Heart right ventricle (tissue), 16 donors: ENCODE results near the gene SF3A1. TPM values are rescaled to one million over a fixed set of nuclear protein-coding genes. Genes with fewer than 3 reads are reported as not detected.

Experiments
- ATAC-seq, 8 donors: fragments of 200-7000 bp; cut with Tn5 transposase; one replicate each; pipeline ENCODE4 v1.9.1; 2020; ENCODE audit warnings: mild to moderate bottlenecking in 8 of 8, moderate library complexity in 8 of 8, moderate number of reproducible peaks in 1 of 8
- DNase-seq, 2 donors: peaks; one replicate each; pipeline ENCODE4 v3.0.0-alpha.2; 2020
- H3K27ac ChIP-seq, 10 donors: fragments of 200-600 bp; sonication (generic) in 2 of 10; one replicate each; pipeline versions ENCODE4 v1.5.0 to v1.8.0; 2020 to 2022; ENCODE audit warnings: mild to moderate bottlenecking in 3 of 10
- H3K27me3 ChIP-seq, 7 donors: fragments of 200-600 bp; one replicate each; pipeline ENCODE4 v1.8.0; 2021 to 2022; ENCODE audit warnings: mild to moderate bottlenecking in 2 of 7
- H3K36me3 ChIP-seq, 9 donors: fragments of 200-600 bp; sonication (generic) in 1 of 9; one replicate each; pipeline versions ENCODE4 v1.5.0 to v1.8.0; 2020 to 2022; ENCODE audit warnings: mild to moderate bottlenecking in 2 of 9
- H3K4me1 ChIP-seq, 9 donors: fragments of 200-600 bp; sonication (generic) in 1 of 9; one replicate each; pipeline versions ENCODE4 v1.5.0 to v1.8.0; 2020 to 2022; ENCODE audit warnings: mild to moderate bottlenecking in 4 of 9
- H3K4me3 ChIP-seq, 10 donors: fragments of 200-600 bp; sonication (generic) in 2 of 10; one replicate each; pipeline versions ENCODE4 v1.5.0 to v1.8.0; 2020 to 2022; ENCODE audit warnings: mild to moderate bottlenecking in 7 of 10, moderate library complexity in 2 of 10
- H3K9me3 ChIP-seq, 11 donors: fragments of 200-600 bp in 10 of 11; sonication (generic) in 2 of 11; one replicate each; pipeline versions ENCODE4 v1.5.0 to v1.8.0; 2013 to 2022; ENCODE audit warnings: mild to moderate bottlenecking in 2 of 11, control low read depth in 1 of 11, moderate library complexity in 1 of 11
- CTCF ChIP-seq, 9 donors: fragments of 200-600 bp; sonication (generic) in 2 of 9; IDR thresholded peaks; one replicate each; pipeline versions ENCODE4 v1.5.0 to v1.8.0; 2021 to 2022; ENCODE audit warnings: antibody characterized with exemption in 9 of 9, mild to moderate bottlenecking in 5 of 9, moderate library complexity in 1 of 9
- WGBS, 2 donors: extraction: QIAGEN DNeasy Blood & Tissue Kit; methylation state at CpG; one replicate each; pipeline ENCODE4 v1.1.7; 2013; ENCODE audit warnings: inconsistent platforms in 1 of 2; 5-methylcytosine and 5-hydroxymethylcytosine counted together
- intact Hi-C, 10 donors: fragments of 100-400 bp; cut with DNase I; formaldehyde crosslinking; loops; one replicate each; pipeline versions ENCODE4 v1.11.1 to v1.14.2; 2022
- polyA plus RNA-seq, 2 donors: library from polyadenylated mRNA; stranded (reverse); fragments of 200-250 nt; gene quantifications; one replicate each; pipeline ENCODE4 v1.2.3, GENCODE V29; 2013
- total RNA-seq, 10 donors: library from RNA; stranded (reverse); fragmentation: NEBNext Ultra II Directional in 3 of 10; extraction: Animal tissue kit (Norgen Biotek cat#: 25700) in 3 of 10; gene quantifications; one replicate each; pipeline versions ENCODE4 v1.2.1 to v1.2.4, GENCODE V29; 2021 to 2023
- donor health status: Arrhythmogenic right ventricular cardiomyopathy.
- donor health status: ischemic (EF 13 %, LVEDD 7.1; RV severe dilation, severe dysfunction).
- donor health status: healthy with polysubstance abuse.
- donor health status: DM: no; HTN: yes; CAD: no.
- donor health status: DM: no; HTN: no; CAD: no.
- donor health status: ischemic (EF 25% LVEDD 6.9; RV normal size, moderate dysfunction).
- donor health status: ischemic (EF 25% LVEDD 5.7; RV mildly dilated, moderate dysfunction).
- donor health status: healthy.
- donor health status: DM: yes; HTN: yes; CAD: no.
- donor health status: Ischemic cardiomyopathy.
- donor health status: ischemic (EF 35%, LVEDD 5.7; RV mildly dilated, moderate dysfunction).
- donor health status: nonischemic (EF 11% LVEDD 7.7; RV severe dilation, severe dysfunction).
- donor health status: DM: yes; HTN: yes; CAD: no.
- donor health status: PGD.
- donor health status: ischemic (EF 29% LVEDD 5.4; RV normal size, mild dysfunction).
- donor health status: nonischemic (EF 23%, LVEDD 6.1; RV moderate dilation, normal function).

SF3A1 gene
- total and polyA plus RNA-seq, 12 donors, result 13.2 to 132 (median 103) TPM

GRCh38 chr22:30337461-30337778, 19.3 kb downstream of the SF3A1 start:
- TF ChIP-seq CTCF (IDR thresholded peaks at IDR 0.05), result no peak
- Histone ChIP-seq H3K4me1 (peaks cover 3 to 58% (median 33%) of the 10 kb centered on the region in 9 donors), H3K27me3 (no peaks in the 10 kb centered on the region), H3K36me3 (peaks cover 13 to 100% (median 96%) of the 10 kb centered on the region in 9 donors), H3K4me3 (no peak overlapping the region), H3K9me3 (no peaks in the 10 kb centered on the region), H3K27ac (peak overlapping the region in 4 of 10 donors; percentile 2 to 36 (median 24))
- ATAC-seq, result peak in 2 of 8 donors; percentile 9 to 60
- WGBS, 2 donors, result 61 to 62% methylated on average over 8 of the region's 8 CpGs
- intact Hi-C loops, result no loop called here
- DNase-seq, result no peak

GRCh38 chr22:30336752-30337460, 19.8 kb downstream of the SF3A1 start:
- no peak overlapping the region for H3K4me3 ChIP-seq
- peaks cover under 1 to 53% (median 28%) of the 10 kb centered on the region in 9 donors for H3K4me1 ChIP-seq
- DNase-seq, result peak; percentile 69 to 71
- no peak for TF ChIP-seq CTCF (IDR thresholded peaks at IDR 0.05)
- H3K9me3 ChIP-seq, result no peaks in the 10 kb centered on the region
- peaks cover 13 to 100% (median 91%) of the 10 kb centered on the region in 9 donors for H3K36me3 ChIP-seq
- 93% methylated on average over 4 of the region's 4 CpGs for WGBS, 2 donors
- intact Hi-C loops, result no loop called here
- peak; percentile 50 to 87 (median 80) for ATAC-seq
- H3K27ac ChIP-seq, result peak overlapping the region in 5 of 10 donors; percentile 2 to 41 (median 21)
- H3K27me3 ChIP-seq, result no peaks in the 10 kb centered on the region

- no peak for ATAC-seq
- no peak overlapping the region for H3K27ac ChIP-seq
- H3K27me3 ChIP-seq, result no peaks in the 10 kb centered on the region
- no peak for DNase-seq
- no peak for TF ChIP-seq CTCF (IDR thresholded peaks at IDR 0.05)
- 100% methylated on average over 1 of the region's 1 CpG for WGBS, 2 donors
- peaks cover 8 to 100% (median 80%) of the 10 kb centered on the region in 9 donors for H3K36me3 ChIP-seq
- intact Hi-C loops, result no loop called here
- no peak overlapping the region for H3K4me3 ChIP-seq
- H3K9me3 ChIP-seq, result no peaks in the 10 kb centered on the region
- H3K4me1 ChIP-seq, result peaks cover 0 to 36% (median 13%) of the 10 kb centered on the region in 9 donors
These were observed 21.5 kb downstream of the SF3A1 start for GRCh38 chr22:30335236-30335635.

GRCh38 chr22:30334646-30335045, 22.0 kb downstream of the SF3A1 start:
- 96 to 97% methylated on average over 4 of the region's 4 CpGs for WGBS, 2 donors
- no peak for TF ChIP-seq CTCF (IDR thresholded peaks at IDR 0.05)

More at GRCh38 chr22:30334646-30335045, 22.0 kb downstream of the SF3A1 start:
- intact Hi-C loops, result no loop called here
- Histone ChIP-seq H3K4me3 (no peak overlapping the region), H3K27me3 (no peaks in the 10 kb centered on the region), H3K36me3 (peaks cover 8 to 98% (median 74%) of the 10 kb centered on the region in 9 donors), H3K27ac (no peak overlapping the region), H3K9me3 (no peaks in the 10 kb centered on the region), H3K4me1 (peaks cover 0 to 30% (median 11%) of the 10 kb centered on the region in 9 donors)
- ATAC-seq (no peak), DNase-seq (no peak)
